ENCODE measurements around the gene EIF4B.

GRCh38 chr12:53090105-53090504, 83.8 kb downstream of the EIF4B start:
- TF ChIP-seq EP300 (IDR thresholded peaks at IDR 0.05): no peak
- TF ChIP-seq, protein P1, sequence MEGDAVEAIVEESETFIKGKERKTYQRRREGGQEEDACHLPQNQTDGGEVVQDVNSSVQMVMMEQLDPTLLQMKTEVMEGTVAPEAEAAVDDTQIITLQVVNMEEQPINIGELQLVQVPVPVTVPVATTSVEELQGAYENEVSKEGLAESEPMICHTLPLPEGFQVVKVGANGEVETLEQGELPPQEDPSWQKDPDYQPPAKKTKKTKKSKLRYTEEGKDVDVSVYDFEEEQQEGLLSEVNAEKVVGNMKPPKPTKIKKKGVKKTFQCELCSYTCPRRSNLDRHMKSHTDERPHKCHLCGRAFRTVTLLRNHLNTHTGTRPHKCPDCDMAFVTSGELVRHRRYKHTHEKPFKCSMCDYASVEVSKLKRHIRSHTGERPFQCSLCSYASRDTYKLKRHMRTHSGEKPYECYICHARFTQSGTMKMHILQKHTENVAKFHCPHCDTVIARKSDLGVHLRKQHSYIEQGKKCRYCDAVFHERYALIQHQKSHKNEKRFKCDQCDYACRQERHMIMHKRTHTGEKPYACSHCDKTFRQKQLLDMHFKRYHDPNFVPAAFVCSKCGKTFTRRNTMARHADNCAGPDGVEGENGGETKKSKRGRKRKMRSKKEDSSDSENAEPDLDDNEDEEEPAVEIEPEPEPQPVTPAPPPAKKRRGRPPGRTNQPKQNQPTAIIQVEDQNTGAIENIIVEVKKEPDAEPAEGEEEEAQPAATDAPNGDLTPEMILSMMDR (IDR thresholded peaks at IDR 0.05): no peak

All from esophagus muscularis mucosa (tissue), 3 donors.